ENCODE results near the gene TNPO2. TPM values are rescaled to one million over a fixed set of nuclear protein-coding genes. Genes with fewer than 3 reads are reported as not detected.
A peak's percentile ranks its signal among the peaks of the same experiment; 100 is the strongest.

Gene TNPO2
- total and polyA plus RNA-seq, 2 of the 13 experiments (the other 11 are each of a cell fraction or from before 2014, with no cell fraction given), result 31.7 to 61.0 TPM

DNA sequence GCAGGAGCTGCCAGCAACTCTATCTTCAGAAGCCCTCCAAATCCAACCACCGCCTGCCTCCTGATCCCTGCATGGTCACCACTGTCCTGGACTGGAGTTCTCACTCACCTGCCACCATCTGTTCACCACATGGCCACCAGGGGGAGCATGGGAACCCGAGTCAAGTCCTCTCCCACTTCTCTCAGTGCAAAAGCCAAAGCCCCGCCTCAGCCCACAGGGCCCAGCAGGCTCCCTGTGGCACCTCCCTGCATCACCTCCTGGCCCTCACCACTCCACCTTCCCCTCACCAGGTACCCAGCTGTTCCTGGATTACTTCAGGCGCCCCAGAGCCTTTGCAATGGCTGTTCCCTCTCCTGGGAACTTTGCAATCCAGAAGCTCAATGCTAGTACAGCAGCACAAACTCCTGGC, 47.3 kb downstream of the TNPO2 start:
- ATAC-seq (peak; percentile 79), DNase-seq (ENCODE audit: low spot score) (peak; percentile 77), FAIRE-seq (peak; percentile 83)
- Histone ChIP-seq H3K4me3 (replicated peaks in 1 of 3; ENCODE audit: insufficient read depth in 1 of 3, low read depth in 2 of 3, low read length in 3 of 3) (no peak overlapping the region), H3K27me3 (ENCODE audit: control insufficient read depth in 1 of 2, insufficient read depth in 2 of 2, low read length in 2 of 2) (no peaks in the 10 kb centered on the region; a peak in 1 of 5 replicates), H3K4me2 (ENCODE audit: low read depth, low read length) (no peak overlapping the region), H3K36me3 (replicated peaks in 1 of 2; ENCODE audit: control insufficient read depth in 1 of 2, insufficient read depth in 2 of 2, low read length in 2 of 2) (peaks cover 36 to 63% of the 10 kb centered on the region in 2 experiments), H3K9ac (ENCODE audit: insufficient read depth, low read depth, low read length) (no peak overlapping the region), H4K20me1 (ENCODE audit: insufficient read depth, low read length) (peaks cover 2% of the 10 kb centered on the region; the same call in 1 of the 2 replicates), H3K4me1 (ENCODE audit: insufficient read depth, low read length) (peaks cover 16% of the 10 kb centered on the region), H3K27ac (ENCODE audit: extremely low read length, insufficient read depth, low read length) (no peak overlapping the region), H3K9me3 (ENCODE audit: low read length) (no peaks in the 10 kb centered on the region), H2AFZ (ENCODE audit: low read length) (no peak overlapping the region), H3K79me2 (ENCODE audit: insufficient read depth, low read length) (peaks cover 5% of the 10 kb centered on the region)
- POLR2A ChIA-PET, result interaction anchor here (0.9 to 1.2 kb wide), 3 partner anchors 10 to 66 kb away, joined by 3 to 7 read pairs (median 3); partner anchors contain the start of genes GET3, MAN2B1, WDR83 and ZNF490
- no TSS peak for BruUV-seq (replicated peaks)
- in situ Hi-C loops (cut with HindIII; ENCODE audit: extremely low pct_ligation_motif_present, low pct_unique_long_range_greater_than_20kb) (no loop called here), intact Hi-C loops (cut with micrococcal nuclease; ENCODE audit: unreplicated experiment) (no loop called here)
- CTCF ChIA-PET (ENCODE audit: low intra/inter-chr PET ratio, low total read pairs), result interaction anchor here (0.8 to 1.1 kb wide), 2 partner anchors 112 to 115 kb away, joined by 3 read pairs; partner anchors contain the start of gene JUNB
- 42% methylated on average over 2 of the region's 4 CpGs for WGBS (ENCODE audit: low lambda C conversion rate)
- TF ChIP-seq KDM2A (CRISPR knock-in tag; IDR thresholded peaks at IDR 0.05; ENCODE audit: borderline replicate concordance, low read depth) (peak; percentile 51), JARID2 (CRISPR knock-in tag; IDR thresholded peaks at IDR 0.05; ENCODE audit: insufficient replicate concordance) (no peak), FOSL2 (CRISPR knock-in tag; IDR thresholded peaks at IDR 0.05) (peak; percentile 11; the same call in 1 of the 2 replicates), HOXA3 (CRISPR knock-in tag; IDR thresholded peaks at IDR 0.05) (no peak), TBP (CRISPR knock-in tag; IDR thresholded peaks at IDR 0.05) (no peak), XRCC5 (optimal IDR thresholded peaks at IDR 0.05; ENCODE audit: low read length) (peak; percentile 82), SMAD1 (CRISPR knock-in tag; IDR thresholded peaks at IDR 0.05; ENCODE audit: borderline replicate concordance, low read depth) (0 out of 2 replicates have a peak, but pooled peaks have one; percentile 48), ZSCAN31 (CRISPR knock-in tag; IDR thresholded peaks at IDR 0.05; ENCODE audit: low read depth) (no peak), ZNF570 (CRISPR knock-in tag; IDR thresholded peaks at IDR 0.05; ENCODE audit: borderline replicate concordance) (no peak), YY1 (IDR thresholded peaks at IDR 0.05; ENCODE audit: insufficient read depth, insufficient replicate concordance, low read depth, low read length) (peak; percentile 13)
- TF ChIP-seq, protein P1, sequence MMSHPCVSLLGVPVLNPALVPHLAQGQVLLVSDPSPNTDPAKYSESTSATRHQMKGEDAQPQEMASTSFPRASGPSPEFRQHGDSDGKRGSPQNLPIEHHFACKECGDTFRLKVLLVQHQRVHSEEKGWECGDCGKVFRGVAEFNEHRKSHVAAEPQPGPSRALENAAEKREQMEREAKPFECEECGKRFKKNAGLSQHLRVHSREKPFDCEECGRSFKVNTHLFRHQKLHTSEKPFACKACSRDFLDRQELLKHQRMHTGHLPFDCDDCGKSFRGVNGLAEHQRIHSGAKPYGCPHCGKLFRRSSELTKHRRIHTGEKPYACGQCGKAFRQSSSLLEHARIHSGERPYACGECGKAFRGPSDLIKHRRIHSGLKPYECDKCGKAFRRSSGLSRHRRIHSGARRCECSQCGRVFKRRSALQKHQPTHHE (CRISPR knock-in tag; IDR thresholded peaks at IDR 0.05; ENCODE audit: borderline replicate concordance), result no peak
- TF ChIP-seq, protein P2, sequence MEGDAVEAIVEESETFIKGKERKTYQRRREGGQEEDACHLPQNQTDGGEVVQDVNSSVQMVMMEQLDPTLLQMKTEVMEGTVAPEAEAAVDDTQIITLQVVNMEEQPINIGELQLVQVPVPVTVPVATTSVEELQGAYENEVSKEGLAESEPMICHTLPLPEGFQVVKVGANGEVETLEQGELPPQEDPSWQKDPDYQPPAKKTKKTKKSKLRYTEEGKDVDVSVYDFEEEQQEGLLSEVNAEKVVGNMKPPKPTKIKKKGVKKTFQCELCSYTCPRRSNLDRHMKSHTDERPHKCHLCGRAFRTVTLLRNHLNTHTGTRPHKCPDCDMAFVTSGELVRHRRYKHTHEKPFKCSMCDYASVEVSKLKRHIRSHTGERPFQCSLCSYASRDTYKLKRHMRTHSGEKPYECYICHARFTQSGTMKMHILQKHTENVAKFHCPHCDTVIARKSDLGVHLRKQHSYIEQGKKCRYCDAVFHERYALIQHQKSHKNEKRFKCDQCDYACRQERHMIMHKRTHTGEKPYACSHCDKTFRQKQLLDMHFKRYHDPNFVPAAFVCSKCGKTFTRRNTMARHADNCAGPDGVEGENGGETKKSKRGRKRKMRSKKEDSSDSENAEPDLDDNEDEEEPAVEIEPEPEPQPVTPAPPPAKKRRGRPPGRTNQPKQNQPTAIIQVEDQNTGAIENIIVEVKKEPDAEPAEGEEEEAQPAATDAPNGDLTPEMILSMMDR (CRISPR knock-in tag; IDR thresholded peaks at IDR 0.05), result peak; percentile 87
- TF ChIP-seq, protein P3, sequence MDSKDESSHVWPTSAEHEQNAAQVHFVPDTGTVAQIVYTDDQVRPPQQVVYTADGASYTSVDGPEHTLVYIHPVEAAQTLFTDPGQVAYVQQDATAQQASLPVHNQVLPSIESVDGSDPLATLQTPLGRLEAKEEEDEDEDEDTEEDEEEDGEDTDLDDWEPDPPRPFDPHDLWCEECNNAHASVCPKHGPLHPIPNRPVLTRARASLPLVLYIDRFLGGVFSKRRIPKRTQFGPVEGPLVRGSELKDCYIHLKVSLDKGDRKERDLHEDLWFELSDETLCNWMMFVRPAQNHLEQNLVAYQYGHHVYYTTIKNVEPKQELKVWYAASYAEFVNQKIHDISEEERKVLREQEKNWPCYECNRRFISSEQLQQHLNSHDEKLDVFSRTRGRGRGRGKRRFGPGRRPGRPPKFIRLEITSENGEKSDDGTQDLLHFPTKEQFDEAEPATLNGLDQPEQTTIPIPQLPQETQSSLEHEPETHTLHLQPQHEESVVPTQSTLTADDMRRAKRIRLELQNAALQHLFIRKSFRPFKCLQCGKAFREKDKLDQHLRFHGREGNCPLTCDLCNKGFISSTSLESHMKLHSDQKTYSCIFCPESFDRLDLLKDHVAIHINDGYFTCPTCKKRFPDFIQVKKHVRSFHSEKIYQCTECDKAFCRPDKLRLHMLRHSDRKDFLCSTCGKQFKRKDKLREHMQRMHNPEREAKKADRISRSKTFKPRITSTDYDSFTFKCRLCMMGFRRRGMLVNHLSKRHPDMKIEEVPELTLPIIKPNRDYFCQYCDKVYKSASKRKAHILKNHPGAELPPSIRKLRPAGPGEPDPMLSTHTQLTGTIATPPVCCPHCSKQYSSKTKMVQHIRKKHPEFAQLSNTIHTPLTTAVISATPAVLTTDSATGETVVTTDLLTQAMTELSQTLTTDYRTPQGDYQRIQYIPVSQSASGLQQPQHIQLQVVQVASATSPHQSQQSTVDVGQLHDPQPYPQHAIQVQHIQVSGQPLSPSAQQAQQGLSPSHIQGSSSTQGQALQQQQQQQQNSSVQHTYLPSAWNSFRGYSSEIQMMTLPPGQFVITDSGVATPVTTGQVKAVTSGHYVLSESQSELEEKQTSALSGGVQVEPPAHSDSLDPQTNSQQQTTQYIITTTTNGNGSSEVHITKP (CRISPR knock-in tag; IDR thresholded peaks at IDR 0.05; ENCODE audit: low read depth), result no peak
- TF ChIP-seq, protein P4, sequence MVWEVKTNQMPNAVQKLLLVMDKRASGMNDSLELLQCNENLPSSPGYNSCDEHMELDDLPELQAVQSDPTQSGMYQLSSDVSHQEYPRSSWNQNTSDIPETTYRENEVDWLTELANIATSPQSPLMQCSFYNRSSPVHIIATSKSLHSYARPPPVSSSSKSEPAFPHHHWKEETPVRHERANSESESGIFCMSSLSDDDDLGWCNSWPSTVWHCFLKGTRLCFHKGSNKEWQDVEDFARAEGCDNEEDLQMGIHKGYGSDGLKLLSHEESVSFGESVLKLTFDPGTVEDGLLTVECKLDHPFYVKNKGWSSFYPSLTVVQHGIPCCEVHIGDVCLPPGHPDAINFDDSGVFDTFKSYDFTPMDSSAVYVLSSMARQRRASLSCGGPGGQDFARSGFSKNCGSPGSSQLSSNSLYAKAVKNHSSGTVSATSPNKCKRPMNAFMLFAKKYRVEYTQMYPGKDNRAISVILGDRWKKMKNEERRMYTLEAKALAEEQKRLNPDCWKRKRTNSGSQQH (CRISPR knock-in tag; IDR thresholded peaks at IDR 0.05; ENCODE audit: low read depth), result no peak
- TF ChIP-seq, protein P5, sequence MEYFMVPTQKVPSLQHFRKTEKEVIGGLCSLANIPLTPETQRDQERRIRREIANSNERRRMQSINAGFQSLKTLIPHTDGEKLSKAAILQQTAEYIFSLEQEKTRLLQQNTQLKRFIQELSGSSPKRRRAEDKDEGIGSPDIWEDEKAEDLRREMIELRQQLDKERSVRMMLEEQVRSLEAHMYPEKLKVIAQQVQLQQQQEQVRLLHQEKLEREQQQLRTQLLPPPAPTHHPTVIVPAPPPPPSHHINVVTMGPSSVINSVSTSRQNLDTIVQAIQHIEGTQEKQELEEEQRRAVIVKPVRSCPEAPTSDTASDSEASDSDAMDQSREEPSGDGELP (IDR thresholded peaks at IDR 0.05; ENCODE audit: borderline replicate concordance, low read depth), result peak; percentile 32; the same call in 1 of the 2 replicates
